GM21528 (cell line): ENCODE data around the gene HOMER2.

Source experiments
- ATAC-seq: cut with Tn5 transposase; IDR thresholded peaks from one replicate; pipeline ENCODE4 v1.9.1; 2021; ENCODE audit warnings: mild to moderate bottlenecking, moderate library complexity; ENCODE audit not compliant: unreplicated experiment, low FRiP score

HOMER2 gene

GRCh38 chr15:82933576-82933975, 18.9 kb downstream of the HOMER2 start:
- no peak for ATAC-seq

DNA sequence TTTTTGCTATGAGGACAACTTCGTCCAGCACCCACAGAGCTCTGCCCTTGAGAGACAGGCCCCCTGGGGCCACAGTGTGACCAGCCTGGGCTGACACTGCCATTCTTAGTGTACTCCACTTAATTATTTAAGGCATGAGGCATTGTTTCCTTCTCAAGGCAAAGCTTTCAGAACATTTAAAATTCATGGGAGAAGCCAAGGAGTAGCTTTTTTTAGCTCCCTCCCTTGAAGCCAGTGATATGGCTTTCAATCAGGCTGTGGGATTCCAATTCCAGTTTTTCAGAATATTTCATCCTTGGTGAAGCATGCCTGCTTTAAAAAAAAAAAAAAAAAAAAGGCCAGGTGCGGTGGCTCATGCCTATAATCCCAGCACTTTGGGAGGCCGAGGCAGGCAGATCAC, 21.3 kb downstream of the HOMER2 start:
- ATAC-seq = no peak

DNA sequence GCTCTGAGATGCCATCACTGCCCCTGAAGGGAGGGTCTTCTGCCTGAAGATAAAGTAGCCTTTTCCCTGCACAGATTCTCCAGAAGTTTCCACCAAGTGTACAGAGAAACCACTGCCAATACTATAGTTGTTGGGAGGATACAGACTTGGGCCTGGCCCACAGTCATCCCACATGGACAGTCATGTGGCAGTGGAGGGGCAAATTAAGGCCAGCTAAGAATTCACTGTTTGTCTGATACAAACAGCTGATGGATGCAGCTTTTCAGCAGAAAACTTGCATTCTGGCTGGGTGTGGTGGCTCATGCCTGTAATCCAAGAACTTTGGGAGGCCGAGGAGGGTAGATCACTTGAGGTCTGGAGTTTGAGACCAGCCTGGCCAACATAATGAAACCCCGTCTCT, 22.1 kb downstream of the HOMER2 start:
- ATAC-seq = no peak

DNA sequence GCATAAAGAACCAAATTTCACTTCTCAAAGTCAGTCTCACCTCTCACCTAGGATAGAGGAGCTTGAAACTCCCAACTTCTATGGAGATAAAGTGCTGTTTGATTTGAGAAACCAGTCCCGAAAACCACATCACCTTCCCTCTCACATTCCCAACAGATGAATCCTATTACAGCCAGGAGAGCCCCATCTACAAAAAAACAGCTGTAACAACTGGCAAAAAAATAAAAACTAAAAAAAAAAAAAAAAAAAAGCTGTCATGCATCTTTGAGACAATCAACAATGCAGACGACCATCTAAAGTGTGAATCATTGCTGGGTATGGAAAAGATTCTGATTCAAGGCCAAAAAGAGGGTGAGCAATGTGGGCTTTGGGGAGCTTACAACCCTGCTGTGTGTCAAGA, 23.8 kb downstream of the HOMER2 start:
- no peak for ATAC-seq

DNA sequence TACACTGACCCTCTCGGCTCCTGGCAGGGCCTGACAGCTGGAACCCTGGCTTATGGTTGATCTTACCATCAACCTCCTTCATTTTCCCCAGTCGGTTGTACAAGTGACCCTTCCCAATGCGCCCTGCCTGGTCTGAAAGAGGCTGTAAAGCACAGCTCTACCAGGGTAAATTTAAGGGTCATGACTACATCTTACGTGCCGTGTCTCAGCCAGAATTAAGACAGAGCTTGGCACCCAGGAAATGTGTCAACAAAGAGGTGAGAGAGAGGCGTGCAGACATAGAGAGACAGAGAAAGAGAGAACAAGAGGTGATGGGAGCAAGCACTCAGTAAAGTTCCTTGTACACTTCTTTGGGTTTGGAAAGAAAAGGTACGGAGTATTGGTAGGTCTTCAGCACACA, 28.8 kb downstream of the HOMER2 start:
- no peak for ATAC-seq

DNA sequence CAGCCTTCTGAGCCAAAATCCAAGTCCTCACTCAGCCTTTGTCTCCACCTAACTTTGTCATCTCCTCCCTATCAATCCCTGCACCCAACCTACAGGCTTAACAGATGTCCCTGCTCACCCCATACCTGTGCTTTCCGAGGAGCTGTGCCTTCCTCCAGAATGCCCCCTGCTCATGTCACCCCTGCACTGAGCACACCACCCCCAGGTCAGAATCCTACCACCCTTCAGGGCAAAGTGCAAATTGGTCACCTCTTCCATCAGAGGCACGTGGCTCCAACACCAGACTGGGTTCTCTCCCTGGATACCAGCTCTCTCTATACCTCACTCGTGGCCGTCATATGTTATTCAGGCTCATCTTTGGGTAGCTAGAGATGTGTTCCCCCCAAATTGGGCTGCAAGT, 29.8 kb downstream of the HOMER2 start:
- ATAC-seq = no peak

- no peak for ATAC-seq
These were observed 30.6 kb downstream of the HOMER2 start for GRCh38 chr15:82921939-82922338.

DNA sequence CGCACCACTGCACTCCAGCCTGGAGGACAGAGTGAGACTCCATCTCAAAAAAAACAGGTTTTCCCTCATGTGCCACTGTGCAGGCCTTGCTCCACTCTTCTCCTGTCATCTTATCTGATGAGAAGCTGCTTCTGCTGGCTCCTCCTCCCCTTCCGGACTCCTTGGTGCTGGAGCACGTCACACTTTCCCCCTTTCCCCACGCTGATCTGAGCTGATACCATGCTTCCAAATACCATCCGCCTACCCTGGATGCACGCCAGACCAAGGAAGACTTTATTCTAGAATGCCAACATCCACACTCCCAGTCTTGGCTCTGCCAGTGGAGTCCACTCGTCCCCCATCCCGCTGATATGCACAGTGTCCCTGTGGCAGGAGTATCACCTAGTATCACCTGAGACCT, 31.3 kb downstream of the HOMER2 start:
- ATAC-seq = no peak

DNA sequence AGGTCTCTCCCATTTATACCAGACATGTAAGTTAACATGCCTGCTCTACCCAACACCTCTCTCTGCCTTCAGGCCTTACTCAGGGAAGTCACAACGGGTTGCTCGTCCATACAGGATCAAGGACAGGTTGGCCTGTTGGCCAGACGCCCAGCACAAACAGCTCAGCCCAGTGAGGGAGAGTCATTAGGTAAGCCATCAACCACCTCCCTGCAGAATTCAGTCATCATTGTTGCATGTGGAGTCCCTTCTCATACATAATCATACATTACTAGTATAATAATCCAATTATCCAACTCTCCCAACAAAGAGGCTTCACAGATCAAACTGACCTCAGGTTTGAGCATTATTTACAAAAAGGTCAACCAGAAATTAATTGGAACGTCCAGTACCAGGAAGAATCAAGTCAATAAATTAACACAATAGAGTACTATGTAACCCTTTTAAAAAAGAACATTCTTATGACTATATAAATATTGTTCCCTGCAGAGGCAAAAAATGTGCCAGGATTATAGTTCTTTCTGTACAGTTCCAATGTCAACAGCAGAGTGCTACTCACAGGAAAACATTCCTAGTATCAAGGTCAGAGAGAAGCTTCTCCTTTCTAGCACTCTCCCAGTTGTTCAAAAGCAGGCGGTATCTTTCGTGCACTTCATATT, 33.2 kb downstream of the HOMER2 start:
- ATAC-seq = no peak

- ATAC-seq = no peak
These were observed 33.8 kb downstream of the HOMER2 start for GRCh38 chr15:82918607-82919230.

DNA sequence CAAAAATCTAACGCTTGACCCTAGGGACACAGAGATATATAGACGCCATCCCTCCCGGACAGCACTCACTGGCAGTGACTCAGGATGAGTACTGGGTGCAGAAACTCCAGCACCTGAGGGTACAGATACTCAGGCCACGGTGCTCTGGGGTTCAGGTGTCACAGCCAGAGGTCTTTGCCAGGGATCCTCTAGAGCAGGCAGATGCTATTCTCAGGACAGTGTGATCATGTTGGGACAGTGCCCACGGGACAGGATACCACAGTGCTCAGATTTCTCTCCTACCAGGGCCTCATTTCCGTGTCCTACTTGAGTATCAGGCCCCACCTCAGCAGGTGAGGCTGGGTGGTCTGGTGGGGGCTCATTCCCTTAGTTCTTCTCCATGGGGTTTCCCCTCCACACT, 34.4 kb downstream of the HOMER2 start:
- ATAC-seq = no peak

- no peak for ATAC-seq
These were observed 35.3 kb downstream of the HOMER2 start for GRCh38 chr15:82917249-82917648.

DNA sequence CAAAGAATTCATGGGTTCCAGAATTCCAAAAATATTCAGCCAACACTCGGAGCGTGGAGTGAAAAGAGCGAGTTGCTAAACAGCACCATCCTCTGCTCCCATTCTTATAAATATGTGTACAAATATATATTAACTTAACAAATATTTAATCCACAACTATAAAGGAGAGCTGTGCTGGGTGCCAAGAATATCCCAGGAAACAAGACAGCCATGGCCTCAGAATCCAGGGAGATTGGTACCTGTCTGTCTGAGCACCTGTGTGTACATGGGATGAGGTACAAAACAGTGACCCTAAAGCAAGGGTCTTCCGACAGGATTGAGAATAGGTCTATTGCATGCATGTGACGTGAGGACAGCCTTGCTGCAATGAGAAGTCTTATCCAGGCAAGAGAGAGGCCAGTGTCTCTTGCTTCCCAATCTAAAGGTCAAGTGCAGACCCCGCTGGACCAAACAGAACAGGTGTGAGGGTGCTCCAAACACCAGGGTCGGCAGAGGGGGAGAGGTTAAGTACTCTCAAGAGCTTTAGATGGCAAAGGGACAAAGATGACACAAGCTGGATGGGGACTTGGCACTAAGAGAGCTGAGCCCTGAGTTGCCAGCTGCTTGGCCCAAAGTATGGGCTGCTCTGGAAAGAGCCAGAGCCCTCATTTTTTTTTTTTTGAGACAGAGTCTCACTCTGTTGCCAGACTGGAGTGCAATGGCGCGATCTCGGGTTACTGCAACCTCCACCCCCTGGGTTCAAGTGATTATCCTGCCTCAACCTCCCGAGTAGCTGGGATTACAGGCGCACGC, 36.2 kb downstream of the HOMER2 start:
- no peak for ATAC-seq

GRCh38 chr15:82914396-82914795, 38.1 kb downstream of the HOMER2 start:
- ATAC-seq = no peak

GRCh38 chr15:82911458-82911857, 41.1 kb downstream of the HOMER2 start:
- ATAC-seq = no peak

DNA sequence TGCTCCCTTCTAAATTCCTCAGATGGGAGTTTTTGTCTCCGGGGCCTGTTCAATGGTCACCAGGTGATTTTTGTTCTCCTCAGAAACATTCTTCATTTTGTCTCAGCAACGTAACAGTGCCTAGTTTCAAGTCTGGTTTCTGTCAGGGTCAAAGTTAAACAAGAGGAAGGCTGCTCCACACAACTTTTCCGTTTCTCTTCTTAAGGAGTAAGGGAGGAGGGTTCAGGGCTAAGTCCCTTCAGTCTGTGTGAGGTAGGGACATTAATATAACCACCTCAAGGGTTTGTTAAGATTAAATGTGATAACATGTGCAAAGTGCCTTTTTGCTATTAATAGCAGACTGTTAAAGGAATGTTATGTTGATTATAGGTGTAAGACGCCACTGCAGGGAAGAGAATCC, 41.8 kb downstream of the HOMER2 start:
- no peak for ATAC-seq

DNA sequence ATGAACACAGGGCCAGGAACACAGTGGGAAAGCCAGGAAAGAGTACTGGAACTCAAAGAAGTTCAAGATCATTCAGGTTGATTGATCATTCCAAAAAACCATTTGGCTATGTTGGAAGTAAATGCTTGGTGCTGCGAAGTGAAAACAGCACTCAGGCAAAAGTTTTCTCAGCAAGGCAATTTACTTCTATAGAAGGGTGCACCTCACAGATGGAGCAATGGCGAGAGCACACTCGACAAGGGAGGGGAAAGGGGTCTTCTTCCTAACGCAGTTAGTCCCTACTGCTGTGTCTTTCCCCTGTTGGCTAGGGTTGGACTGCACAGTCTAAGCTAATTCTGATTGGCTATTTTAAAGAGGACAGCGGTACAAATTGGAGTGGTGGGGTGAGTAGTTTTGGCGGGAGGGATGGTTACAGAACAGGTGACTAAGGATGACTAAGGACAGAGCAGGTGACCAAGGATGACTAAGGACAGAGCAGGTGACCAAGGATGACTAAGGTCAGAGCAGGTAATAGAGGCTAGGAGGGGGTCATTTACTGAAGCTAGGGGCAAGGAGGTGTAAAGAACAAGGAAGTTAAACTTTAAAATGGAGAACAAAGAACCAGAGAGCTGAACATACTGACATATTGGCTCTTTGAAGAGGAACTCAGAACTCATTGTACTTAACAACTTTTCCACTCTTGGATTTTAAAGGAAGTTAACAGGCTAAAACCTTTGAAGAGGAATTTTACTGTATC, 43.3 kb downstream of the HOMER2 start:
- ATAC-seq = no peak

DNA sequence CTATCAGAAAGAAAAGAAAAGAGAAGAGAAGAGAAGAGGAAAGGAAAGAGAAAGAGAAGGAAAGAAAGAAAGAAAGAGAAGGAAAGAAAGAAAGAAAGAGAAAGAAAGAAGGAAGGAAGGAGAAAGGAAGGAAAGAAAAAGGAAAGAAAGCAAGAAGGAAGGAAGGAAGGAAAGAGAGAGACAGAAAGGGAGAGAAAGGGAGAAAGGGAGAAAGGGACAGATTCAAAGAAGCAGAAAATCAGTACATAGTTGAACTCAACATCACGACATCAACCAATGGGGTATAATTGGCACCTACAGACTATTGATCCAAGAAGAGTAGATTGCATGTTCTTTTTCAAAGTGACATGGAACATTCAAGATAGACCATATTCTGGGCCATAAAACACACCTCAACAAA, 45.2 kb downstream of the HOMER2 start:
- ATAC-seq = no peak

DNA sequence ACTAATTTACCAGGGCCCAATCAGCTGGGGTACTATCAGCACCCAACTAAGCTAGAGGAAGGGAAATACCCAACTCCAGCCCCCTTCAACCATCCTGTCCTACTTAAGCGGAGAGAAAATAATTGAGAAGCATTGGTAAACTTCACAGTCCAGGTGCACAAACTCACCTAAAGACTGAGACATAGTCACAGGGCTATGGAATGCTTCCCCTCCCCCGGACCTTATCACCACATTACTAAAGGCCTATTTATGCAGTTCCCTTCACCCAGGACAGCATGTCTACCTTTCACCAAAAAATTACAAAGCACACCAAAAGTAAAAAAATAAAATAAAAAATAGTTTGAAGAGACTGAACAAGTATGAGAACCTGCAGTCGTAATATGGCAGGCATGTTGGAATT, 47.9 kb downstream of the HOMER2 start:
- no peak for ATAC-seq

DNA sequence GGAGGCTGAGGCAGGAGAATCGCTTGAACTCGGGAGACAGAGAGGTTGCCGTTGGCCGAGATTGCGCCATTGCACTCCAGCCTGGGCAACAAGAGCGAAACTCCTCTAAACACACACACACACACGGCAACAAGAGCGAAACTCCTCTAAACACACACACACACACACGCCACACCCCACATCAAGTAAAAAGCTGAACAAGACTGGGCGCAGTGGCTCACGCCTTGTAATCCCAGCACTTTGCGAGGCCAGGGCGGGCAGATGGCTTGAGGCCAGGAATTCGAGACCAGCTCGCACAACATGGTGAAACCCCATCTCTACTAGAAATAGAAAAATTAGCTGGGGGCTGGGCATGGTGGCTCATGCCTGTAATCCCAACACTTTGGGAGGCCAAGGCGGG, 49.0 kb downstream of the HOMER2 start:
- no peak for ATAC-seq

DNA sequence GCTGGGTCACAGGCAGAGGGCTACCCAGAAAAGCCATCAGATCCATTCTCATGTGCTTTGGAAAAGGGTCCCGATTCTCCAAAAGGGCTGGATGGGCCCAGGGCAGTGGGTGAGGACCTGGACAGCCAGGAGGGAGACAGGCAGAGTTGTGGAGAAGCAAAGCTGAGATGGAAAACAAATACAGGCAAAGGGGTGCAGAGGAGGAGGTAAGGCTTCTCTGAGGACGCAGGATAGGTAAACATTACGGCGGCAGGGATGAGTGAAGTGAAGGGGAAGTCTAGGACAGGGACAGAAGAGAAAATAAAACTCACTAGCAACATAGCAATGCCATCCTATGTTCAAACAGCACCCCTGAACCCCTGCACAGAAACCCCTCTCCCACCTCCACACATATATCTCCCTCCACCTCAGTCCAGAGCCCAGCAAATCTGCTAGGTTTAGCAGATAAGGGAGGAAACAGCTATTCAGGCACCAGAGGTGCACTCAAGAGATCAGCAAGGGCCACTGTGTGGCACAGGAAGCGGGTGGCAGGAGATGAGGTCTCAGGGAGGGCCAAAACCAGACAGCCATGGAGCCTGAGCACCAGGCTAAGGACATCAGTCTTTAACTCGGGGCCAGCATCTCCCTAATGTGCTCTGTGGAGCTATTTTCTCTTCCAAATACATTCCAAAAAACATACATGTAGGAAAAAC, 51.3 kb downstream of the HOMER2 start:
- ATAC-seq = no peak
